Muscle layer of duodenum (tissue), 2 donors: ENCODE data around the gene CDHR3.

Source experiments
- H3K27ac ChIP-seq: one replicate; pipeline ENCODE4 v1.7.0; 2013; ENCODE audit warnings: mild to moderate bottlenecking, low read length
- H3K27me3 ChIP-seq: one replicate; pipeline ENCODE4 v1.7.0; 2013; ENCODE audit warnings: low read depth, mild to moderate bottlenecking, control low read depth, low read length
- H3K36me3 ChIP-seq, 2 donors: one replicate each; pipeline ENCODE4 v1.7.0; 2013; ENCODE audit warnings: low read length in 2 of 2, control low read depth in 1 of 2, mild to moderate bottlenecking in 1 of 2; ENCODE audit not compliant: insufficient read depth in 2 of 2, control insufficient read depth in 1 of 2
- H3K4me1 ChIP-seq, 2 donors: one replicate each; pipeline ENCODE4 v1.7.0; 2013; ENCODE audit warnings: low read length in 2 of 2, mild to moderate bottlenecking in 2 of 2, control low read depth in 1 of 2, moderate library complexity in 1 of 2; ENCODE audit not compliant: insufficient read depth in 2 of 2, control insufficient read depth in 1 of 2
- H3K4me3 ChIP-seq, 2 donors: one replicate each; pipeline ENCODE4 v1.7.0; 2013; ENCODE audit warnings: low read length in 2 of 2, low read depth in 1 of 2, mild to moderate bottlenecking in 1 of 2
- H3K9me3 ChIP-seq, 2 donors: one replicate each; pipeline ENCODE4 v1.7.0; 2013; ENCODE audit warnings: low read length in 2 of 2, control low read depth in 1 of 2, mild to moderate bottlenecking in 1 of 2; ENCODE audit not compliant: control insufficient read depth in 1 of 2
- donor health status: healthy.

CDHR3 gene

GRCh38 chr7:106054971-106055532 is 92.0 kb downstream of the CDHR3 start:
- H3K4me3 ChIP-seq, result no peak overlapping the region
- H3K27ac ChIP-seq, result no peak overlapping the region
- H3K4me1 ChIP-seq, result peaks cover 0 to 36% of the 10 kb centered on the region in 2 donors
- H3K27me3 ChIP-seq, result no peaks in the 10 kb centered on the region
- H3K36me3 ChIP-seq, result no peaks in the 10 kb centered on the region
- H3K9me3 ChIP-seq, result no peaks in the 10 kb centered on the region

GRCh38 chr7:106056513-106057203 is 93.6 kb downstream of the CDHR3 start:
- Histone ChIP-seq H3K4me3 (no peak overlapping the region), H3K9me3 (no peaks in the 10 kb centered on the region), H3K27me3 (no peaks in the 10 kb centered on the region), H3K4me1 (peaks cover 0 to 22% of the 10 kb centered on the region in 2 donors), H3K27ac (no peak overlapping the region), H3K36me3 (no peaks in the 10 kb centered on the region)

- H3K4me1 ChIP-seq, result peaks cover 0 to 22% of the 10 kb centered on the region in 2 donors
- H3K27me3 ChIP-seq, result no peaks in the 10 kb centered on the region
- H3K9me3 ChIP-seq, result no peaks in the 10 kb centered on the region
- peak overlapping the region in 1 of 2 donors; percentile 1 for H3K4me3 ChIP-seq
- H3K36me3 ChIP-seq, result no peaks in the 10 kb centered on the region
- no peak overlapping the region for H3K27ac ChIP-seq
These were observed 94.3 kb downstream of the CDHR3 start for GRCh38 chr7:106057204-106057961.

GRCh38 chr7:106057962-106058927 is 95.2 kb downstream of the CDHR3 start:
- Histone ChIP-seq H3K4me1 (peaks cover 0 to 27% of the 10 kb centered on the region in 2 donors), H3K27ac (no peak overlapping the region), H3K4me3 (no peak overlapping the region), H3K9me3 (no peaks in the 10 kb centered on the region), H3K27me3 (no peaks in the 10 kb centered on the region), H3K36me3 (no peaks in the 10 kb centered on the region)

DNA sequence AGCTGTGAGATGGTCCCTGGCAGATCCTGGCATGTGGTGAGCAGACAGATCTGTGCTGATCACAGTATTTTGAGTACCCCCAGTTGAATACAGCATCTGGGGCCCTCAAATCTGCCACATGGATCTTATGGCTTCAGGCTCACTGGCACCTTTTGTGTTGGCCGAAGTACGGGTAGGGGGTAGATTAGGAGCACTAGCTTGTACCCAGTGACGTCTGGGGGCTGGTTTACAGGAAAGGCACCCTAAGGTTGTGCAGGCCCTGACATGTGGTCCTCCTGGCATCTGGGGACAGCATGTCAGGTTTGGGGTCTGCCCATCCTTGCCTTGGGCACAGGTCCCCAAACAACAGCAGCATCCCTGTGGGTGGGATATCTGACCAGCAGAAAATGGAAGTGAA is 95.9 kb downstream of the CDHR3 start:
- Histone ChIP-seq H3K9me3 (no peaks in the 10 kb centered on the region), H3K4me3 (no peak overlapping the region), H3K4me1 (peaks cover 0 to 33% of the 10 kb centered on the region in 2 donors), H3K27ac (no peak overlapping the region), H3K27me3 (no peaks in the 10 kb centered on the region), H3K36me3 (no peaks in the 10 kb centered on the region)

DNA sequence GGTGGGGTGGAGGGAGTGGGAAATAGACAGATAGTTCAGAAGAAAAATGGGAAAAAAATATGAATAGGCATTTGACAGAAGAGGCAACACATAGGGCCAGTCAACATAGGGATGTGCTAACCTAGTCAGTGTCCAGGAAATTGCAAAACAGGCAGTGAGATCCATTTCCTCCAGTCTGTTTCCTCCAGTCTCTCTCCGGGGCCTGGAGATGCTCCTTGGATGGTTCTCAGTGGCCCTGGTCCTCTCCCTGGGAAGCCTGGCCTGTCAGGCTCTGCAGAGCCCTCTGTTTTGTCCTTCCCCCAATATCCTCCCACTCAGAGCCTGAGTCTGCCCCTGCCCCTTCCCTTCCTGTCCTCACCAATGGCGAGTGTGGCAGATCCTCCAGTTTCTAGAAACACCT is 96.5 kb downstream of the CDHR3 start:
- peaks cover 6 to 40% of the 10 kb centered on the region in 2 donors for H3K4me1 ChIP-seq
- no peak overlapping the region for H3K4me3 ChIP-seq
- H3K27me3 ChIP-seq, result no peaks in the 10 kb centered on the region
- H3K9me3 ChIP-seq, result no peaks in the 10 kb centered on the region
- no peak overlapping the region for H3K27ac ChIP-seq
- H3K36me3 ChIP-seq, result no peaks in the 10 kb centered on the region

DNA sequence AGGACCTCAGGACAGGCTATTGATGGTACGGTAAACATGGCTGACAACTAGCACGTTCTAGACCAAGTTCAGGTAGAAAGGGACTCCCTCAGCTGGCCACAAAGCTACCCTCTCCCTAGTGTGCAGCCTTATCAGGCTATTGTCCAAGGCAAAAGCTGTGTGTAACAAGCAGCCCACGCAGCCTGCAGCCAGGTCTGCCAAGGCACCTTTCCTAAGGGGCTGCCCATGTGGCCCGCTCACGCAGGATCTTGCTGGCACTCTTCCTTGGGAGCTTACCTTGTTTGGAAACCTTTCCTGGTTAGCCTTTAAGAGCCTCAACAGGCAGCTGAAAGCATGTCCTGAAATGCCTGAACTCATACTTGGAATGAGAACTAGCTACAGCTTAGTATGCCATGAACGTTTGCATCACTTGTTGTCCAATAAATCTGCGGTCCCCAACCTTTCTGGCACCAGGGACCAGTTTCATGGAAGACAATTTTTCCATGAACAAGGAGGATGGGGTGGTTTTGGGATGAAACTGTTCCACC is 97.4 kb downstream of the CDHR3 start:
- H3K4me1 ChIP-seq, result peaks cover 12 to 45% of the 10 kb centered on the region in 2 donors
- no peak overlapping the region for H3K27ac ChIP-seq

GRCh38 chr7:106061301-106061979 is 98.4 kb downstream of the CDHR3 start:
- Histone ChIP-seq H3K4me1 (peaks cover 12 to 54% of the 10 kb centered on the region in 2 donors), H3K9me3 (no peaks in the 10 kb centered on the region)

More for the DNA sequence above, 97.4 kb downstream of the CDHR3 start:
- Histone ChIP-seq H3K36me3 (no peaks in the 10 kb centered on the region), H3K4me3 (no peak overlapping the region), H3K27me3 (no peaks in the 10 kb centered on the region), H3K9me3 (no peaks in the 10 kb centered on the region)

DNA sequence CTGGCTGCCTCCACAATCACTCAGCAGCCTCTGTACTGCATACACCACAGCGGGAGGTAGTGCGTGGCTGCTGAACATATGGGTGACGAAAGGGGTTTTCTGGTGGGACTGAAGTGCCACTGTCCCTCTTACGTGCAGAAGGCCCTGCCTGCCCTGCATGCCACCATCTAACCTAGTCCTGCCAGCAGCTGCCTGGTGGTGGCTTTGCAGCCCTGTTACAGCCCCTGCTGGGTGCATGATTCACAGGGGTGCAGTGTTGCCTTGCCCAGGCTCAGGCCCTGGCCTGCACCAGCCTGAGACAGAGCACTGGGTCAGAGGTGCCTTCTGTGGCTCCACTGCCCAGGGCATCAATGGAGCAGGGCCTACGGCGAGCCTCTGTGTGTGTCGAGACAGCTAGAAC is 98.9 kb downstream of the CDHR3 start:
- Histone ChIP-seq H3K4me3 (no peak overlapping the region), H3K27me3 (no peaks in the 10 kb centered on the region), H3K9me3 (no peaks in the 10 kb centered on the region), H3K36me3 (no peaks in the 10 kb centered on the region), H3K4me1 (peaks cover 12 to 55% of the 10 kb centered on the region in 2 donors), H3K27ac (no peak overlapping the region)

More at GRCh38 chr7:106061301-106061979, 98.4 kb downstream of the CDHR3 start:
- Histone ChIP-seq H3K27me3 (no peaks in the 10 kb centered on the region), H3K36me3 (no peaks in the 10 kb centered on the region), H3K4me3 (no peak overlapping the region), H3K27ac (no peak overlapping the region)

- Histone ChIP-seq H3K9me3 (no peaks in the 10 kb centered on the region), H3K27me3 (no peaks in the 10 kb centered on the region), H3K27ac (no peak overlapping the region), H3K4me1 (peaks cover 12 to 50% of the 10 kb centered on the region in 2 donors), H3K36me3 (no peaks in the 10 kb centered on the region), H3K4me3 (no peak overlapping the region)
These were observed 99.5 kb downstream of the CDHR3 start for GRCh38 chr7:106062521-106062931.
